Neural crest cell (in vitro differentiated cells): Measurements from ENCODE around the gene TRPM1. TPM values are rescaled to one million over a fixed set of nuclear protein-coding genes. Genes with fewer than 3 reads are reported as not detected.

Experiments used
- DNase-seq: peaks from one replicate; pipeline ENCODE4 v3.0.0; 2021; ENCODE audit warnings: low read depth, mixed read lengths, low spot score
- H3K27ac Mint-ChIP-seq: one replicate; pipeline ENCODE4 v1.8.0; 2021; ENCODE audit warnings: mild to moderate bottlenecking, mixed read lengths; ENCODE audit not compliant: unreplicated experiment
- H3K27me3 Mint-ChIP-seq: 2 replicates; pipeline ENCODE4 v1.8.0; 2021; ENCODE audit warnings: low read depth, mild to moderate bottlenecking, mixed read lengths
- H3K36me3 Mint-ChIP-seq: 2 replicates; pipeline ENCODE4 v1.8.0; 2021; ENCODE audit warnings: low read depth, mild to moderate bottlenecking, mixed read lengths
- H3K4me1 Mint-ChIP-seq: 2 replicates; pipeline ENCODE4 v1.8.0; 2021; ENCODE audit warnings: mixed read lengths
- H3K4me3 Mint-ChIP-seq: one replicate; pipeline ENCODE4 v1.8.0; 2021; ENCODE audit warnings: mild to moderate bottlenecking, mixed read lengths
- H3K9me3 Mint-ChIP-seq: 2 replicates; pipeline ENCODE4 v1.8.0; 2021; ENCODE audit warnings: mixed read lengths
- total RNA-seq: library from RNA; stranded (reverse); gene quantifications from 2 replicates; pipeline ENCODE4 v1.2.1, GENCODE V29; 2021
- TF ChIP-seq, protein P1 (sequence below): fragments of 200-600 bp; sonication (generic); conservative IDR thresholded peaks from 2 replicates; pipeline ENCODE4 v1.5.0; 2021; ENCODE audit warnings: antibody characterized with exemption, mild to moderate bottlenecking

TRPM1 gene
- total RNA-seq, 1 donor from 2014 or later: not detected

DNA sequence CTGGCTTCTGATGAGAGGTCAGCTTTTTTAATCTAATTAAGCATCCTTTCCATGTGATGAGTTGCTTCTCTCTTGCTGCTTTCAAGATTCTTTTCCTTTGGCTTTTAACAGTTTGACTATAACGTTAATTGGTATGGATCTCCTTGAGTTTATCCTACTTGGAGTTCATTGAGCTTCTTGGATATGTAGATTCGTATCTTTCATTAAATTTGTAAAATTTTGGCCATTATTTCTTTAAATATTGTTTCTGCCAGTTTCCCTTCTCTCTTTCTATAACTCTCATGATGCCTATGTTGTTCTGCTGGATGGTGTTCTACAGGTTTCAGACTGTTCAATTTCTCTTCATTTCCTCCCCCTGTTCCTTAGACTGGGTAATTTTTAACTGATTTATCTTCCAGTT, 89.1 kb downstream of the TRPM1 start:
- Mint-ChIP-seq H3K4me3 (no peak overlapping the region), H3K4me1 (no peaks in the 10 kb centered on the region), H3K27ac (no peak overlapping the region), H3K36me3 (peaks cover 13% of the 10 kb centered on the region), H3K9me3 (peaks cover 16% of the 10 kb centered on the region), H3K27me3 (peaks cover 4% of the 10 kb centered on the region)
- TF ChIP-seq, protein P1, sequence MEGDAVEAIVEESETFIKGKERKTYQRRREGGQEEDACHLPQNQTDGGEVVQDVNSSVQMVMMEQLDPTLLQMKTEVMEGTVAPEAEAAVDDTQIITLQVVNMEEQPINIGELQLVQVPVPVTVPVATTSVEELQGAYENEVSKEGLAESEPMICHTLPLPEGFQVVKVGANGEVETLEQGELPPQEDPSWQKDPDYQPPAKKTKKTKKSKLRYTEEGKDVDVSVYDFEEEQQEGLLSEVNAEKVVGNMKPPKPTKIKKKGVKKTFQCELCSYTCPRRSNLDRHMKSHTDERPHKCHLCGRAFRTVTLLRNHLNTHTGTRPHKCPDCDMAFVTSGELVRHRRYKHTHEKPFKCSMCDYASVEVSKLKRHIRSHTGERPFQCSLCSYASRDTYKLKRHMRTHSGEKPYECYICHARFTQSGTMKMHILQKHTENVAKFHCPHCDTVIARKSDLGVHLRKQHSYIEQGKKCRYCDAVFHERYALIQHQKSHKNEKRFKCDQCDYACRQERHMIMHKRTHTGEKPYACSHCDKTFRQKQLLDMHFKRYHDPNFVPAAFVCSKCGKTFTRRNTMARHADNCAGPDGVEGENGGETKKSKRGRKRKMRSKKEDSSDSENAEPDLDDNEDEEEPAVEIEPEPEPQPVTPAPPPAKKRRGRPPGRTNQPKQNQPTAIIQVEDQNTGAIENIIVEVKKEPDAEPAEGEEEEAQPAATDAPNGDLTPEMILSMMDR: no peak
- DNase-seq: no peak

DNA sequence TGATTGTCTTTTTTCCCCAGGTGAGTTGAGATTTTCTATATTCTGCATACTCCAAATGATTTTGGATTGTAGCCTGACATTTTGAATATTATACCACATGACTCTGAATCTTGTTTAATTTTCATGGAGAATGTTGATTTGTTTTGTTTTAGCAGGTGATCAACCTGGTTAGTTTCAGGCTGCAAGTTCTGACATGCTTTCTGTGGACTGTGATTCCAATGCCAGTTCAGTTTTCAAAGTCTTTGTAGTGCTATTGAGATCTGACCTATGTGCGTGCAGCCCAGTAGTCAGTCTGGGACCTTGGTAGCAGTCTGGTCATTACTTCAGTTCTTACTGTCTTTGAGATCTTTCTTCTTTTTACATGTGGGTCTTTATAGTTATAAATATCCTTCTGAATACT, 91.5 kb downstream of the TRPM1 start:
- peaks cover 18% of the 10 kb centered on the region for H3K9me3 Mint-ChIP-seq
- H3K27ac Mint-ChIP-seq: no peak overlapping the region
- peaks cover 7% of the 10 kb centered on the region for H3K4me1 Mint-ChIP-seq
- no peak for DNase-seq
- H3K27me3 Mint-ChIP-seq: peaks cover 17% of the 10 kb centered on the region
- H3K36me3 Mint-ChIP-seq: peaks cover 13% of the 10 kb centered on the region
- TF ChIP-seq, protein P1: no peak
- H3K4me3 Mint-ChIP-seq: no peak overlapping the region

DNA sequence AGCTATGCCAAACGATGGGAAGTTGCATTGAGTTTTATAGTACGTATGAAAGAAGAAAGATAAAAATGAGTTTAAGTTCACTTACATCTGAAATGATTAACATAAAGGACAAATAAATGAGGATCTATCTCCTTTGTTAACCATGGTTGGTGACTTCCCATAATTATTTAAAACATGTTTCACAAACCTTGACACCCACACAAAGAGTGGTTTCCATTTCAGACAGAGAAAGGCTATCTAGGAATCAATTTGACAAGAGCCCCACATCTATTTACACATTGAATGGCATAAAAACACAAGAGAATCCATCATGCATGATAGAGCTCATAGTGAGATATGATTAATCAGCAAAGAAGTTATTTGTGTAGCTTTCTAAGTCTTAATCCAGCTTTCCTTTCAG, 95.9 kb downstream of the TRPM1 start:
- TF ChIP-seq, protein P1: no peak
- H3K4me1 Mint-ChIP-seq: peaks cover 12% of the 10 kb centered on the region
- DNase-seq: no peak
- H3K36me3 Mint-ChIP-seq: no peaks in the 10 kb centered on the region
- H3K9me3 Mint-ChIP-seq: peaks cover 2% of the 10 kb centered on the region
- H3K4me3 Mint-ChIP-seq: no peak overlapping the region
- H3K27me3 Mint-ChIP-seq: peaks cover 17% of the 10 kb centered on the region
- no peak overlapping the region for H3K27ac Mint-ChIP-seq

DNA sequence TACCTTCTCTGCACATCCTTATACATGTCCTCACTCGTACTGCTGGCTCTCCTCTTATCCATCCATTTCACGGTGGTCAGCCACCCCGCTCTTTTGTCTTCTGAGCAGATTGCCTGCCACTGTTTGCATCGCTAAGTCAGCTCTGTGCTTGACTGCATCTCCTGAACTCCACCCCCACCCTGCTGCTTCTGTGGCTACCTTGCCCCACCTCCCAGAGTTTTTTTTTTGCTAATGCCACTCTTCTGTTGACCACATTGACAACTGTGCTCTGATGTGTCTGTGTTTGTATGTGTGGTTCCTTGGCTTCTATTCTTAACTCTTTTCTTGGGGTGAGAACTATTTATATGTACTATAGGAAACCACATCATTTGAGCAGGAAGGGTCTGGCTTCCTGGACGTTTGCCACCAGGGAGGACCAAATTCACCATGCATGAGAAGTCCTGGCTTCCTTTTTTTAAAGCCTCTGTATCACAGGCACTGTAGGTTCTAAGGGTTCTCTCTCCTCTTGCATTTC, 97.2 kb downstream of the TRPM1 start:
- Mint-ChIP-seq H3K4me3 (no peak overlapping the region), H3K27me3 (peaks cover 17% of the 10 kb centered on the region), H3K4me1 (peaks cover 12% of the 10 kb centered on the region), H3K36me3 (no peaks in the 10 kb centered on the region), H3K27ac (no peak overlapping the region), H3K9me3 (peaks cover 2% of the 10 kb centered on the region)
- TF ChIP-seq, protein P1: no peak
- no peak for DNase-seq

DNA sequence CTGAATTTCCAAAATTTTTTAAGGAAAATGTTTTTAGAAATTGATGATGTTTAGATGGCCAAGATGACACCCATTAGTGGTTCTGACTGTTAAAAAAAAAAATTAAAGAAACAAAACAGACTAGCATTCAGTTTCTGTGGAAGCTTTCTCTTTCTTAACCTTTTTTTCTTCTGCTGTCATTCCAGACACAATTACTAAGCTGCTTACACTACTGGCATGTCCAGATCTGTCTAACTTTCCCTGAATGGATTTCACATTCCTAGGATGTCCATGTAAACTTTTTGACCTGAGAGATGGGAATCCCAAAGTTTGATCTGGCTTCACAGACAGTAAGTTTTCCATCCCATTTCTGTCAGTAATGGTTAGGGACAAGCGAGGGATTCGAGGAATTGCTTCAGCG, 99.8 kb downstream of the TRPM1 start:
- H3K36me3 Mint-ChIP-seq: no peaks in the 10 kb centered on the region
- DNase-seq: no peak
- no peaks in the 10 kb centered on the region for H3K9me3 Mint-ChIP-seq
- H3K27ac Mint-ChIP-seq: no peak overlapping the region
- H3K4me3 Mint-ChIP-seq: no peak overlapping the region
- H3K27me3 Mint-ChIP-seq: peaks cover 9% of the 10 kb centered on the region
- TF ChIP-seq, protein P1: no peak
- H3K4me1 Mint-ChIP-seq: peaks cover 12% of the 10 kb centered on the region

DNA sequence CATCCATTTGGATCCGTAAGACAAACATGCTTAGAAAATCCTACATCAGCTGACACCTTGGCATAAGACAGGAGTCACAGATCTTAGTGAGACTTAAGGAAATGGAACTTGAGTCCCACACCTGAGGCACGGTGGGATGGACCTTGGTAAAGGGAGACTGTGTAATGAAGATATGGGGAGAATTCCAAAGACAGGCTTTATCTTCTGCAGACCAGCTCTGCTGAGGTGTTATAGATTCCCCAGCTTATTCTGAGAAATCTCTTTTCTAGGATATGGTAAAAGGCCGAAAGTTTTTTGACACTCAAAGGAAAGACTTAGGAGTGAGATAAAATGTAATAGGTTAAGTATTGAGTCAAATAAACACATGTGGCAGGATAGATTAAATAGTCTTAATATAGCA, 101.8 kb downstream of the TRPM1 start:
- H3K4me1 Mint-ChIP-seq: peaks cover 4% of the 10 kb centered on the region
- DNase-seq: no peak
- TF ChIP-seq, protein P1: no peak
- no peaks in the 10 kb centered on the region for H3K9me3 Mint-ChIP-seq
- no peaks in the 10 kb centered on the region for H3K27me3 Mint-ChIP-seq
- H3K4me3 Mint-ChIP-seq: no peak overlapping the region
- H3K27ac Mint-ChIP-seq: no peak overlapping the region
- no peaks in the 10 kb centered on the region for H3K36me3 Mint-ChIP-seq
